GM19023 (cell line): ENCODE measurements around the gene PPP4R4.
A peak's percentile ranks its signal among the peaks of the same experiment; 100 is the strongest.
"Not testable (repeated sequence)": the region's sequence is repeated elsewhere in the genome, so short reads cannot be mapped to it uniquely, and the experiment has no call there.

Experiments
- ATAC-seq: cut with Tn5 transposase; IDR thresholded peaks from one replicate; pipeline ENCODE4 v1.9.1; 2021; ENCODE audit warnings: mild to moderate bottlenecking, moderate library complexity; ENCODE audit not compliant: unreplicated experiment

PPP4R4 gene

DNA sequence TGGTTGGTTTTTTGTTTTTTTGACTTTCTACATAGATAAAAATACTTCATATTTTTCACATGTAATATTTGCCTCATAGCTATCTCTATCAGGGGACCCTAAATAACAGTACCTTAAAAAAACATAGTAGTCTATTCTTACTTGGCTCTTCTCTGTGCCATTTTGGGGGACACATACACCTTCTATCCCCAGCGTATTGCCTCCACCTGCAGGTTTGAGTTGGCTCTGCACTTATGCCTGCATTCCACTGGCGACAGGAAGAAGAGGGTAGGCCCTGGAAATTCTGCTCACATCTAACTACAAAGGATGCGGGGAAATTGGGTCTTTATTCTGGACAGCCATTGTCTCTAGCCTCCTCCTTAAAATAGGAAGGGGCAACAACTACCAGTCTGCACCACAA is 30.9 kb upstream of the PPP4R4 start:
- no peak for ATAC-seq

DNA sequence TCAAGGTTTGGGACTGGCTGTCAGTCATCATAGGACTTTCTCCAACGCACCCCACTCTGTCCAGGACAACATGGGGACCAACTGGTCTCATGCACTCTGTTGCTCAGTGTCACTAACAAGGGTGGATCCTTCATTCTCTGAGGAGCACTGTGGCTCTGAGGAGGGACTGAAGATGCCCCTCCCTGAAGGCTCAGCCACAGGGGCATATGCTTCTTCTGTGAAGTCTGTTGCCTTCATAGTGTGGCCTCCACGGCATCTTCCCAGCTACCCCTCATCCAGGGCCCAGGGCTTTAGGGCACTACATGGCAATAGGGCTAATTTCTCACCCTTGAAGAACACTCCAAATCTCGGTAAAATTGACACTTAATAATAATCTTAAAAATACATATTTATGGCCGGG is 30.4 kb upstream of the PPP4R4 start:
- ATAC-seq, result no peak

DNA sequence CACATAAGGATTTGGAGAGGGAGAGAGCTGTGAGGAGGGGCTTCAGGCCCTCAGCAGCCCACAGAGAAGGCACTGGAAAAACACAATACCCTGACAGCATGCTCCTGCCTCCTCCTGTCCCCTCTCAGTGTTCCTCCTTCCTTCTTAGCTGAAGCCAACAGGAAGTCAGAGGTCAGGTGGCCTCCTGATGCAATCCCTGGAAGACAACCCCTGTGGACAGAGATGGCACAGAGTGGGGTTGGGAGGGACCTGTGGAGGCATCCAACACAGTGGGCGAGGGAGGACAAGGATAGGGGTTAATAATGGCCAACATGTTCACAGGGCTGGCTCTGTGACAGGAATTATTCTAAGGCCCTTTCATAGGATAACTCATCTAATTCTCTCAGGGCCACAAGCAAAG is 29.4 kb upstream of the PPP4R4 start:
- ATAC-seq, result no peak

DNA sequence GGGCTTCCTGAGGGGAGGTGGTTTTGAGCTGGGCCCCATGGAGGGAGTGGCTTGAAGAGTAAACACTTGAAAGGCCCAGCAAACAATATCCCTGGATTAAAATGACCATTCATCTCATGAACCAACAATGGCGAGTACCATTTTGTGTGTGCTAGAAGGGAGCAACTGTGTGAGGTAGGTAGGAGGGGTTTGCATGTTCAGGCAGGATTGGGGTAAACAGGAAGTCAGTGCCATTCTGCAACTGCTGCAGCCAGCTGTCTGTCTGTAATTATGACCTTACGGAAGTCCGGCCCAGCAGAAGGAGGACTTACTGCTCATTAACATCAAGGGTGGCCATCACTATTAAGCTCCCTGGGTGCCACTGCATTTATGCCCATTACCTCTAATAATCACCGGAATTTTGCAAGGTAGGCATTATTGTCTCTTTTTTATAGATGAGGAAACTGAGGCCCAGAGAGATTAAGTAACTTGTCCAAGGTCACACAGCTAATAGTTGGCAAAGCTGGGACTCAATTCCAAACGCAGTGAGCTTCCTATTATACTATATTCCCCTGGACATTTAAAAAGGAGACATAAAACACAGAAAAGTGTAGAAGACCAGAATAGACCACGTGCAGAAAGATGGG is 28.1 kb upstream of the PPP4R4 start:
- no peak for ATAC-seq

DNA sequence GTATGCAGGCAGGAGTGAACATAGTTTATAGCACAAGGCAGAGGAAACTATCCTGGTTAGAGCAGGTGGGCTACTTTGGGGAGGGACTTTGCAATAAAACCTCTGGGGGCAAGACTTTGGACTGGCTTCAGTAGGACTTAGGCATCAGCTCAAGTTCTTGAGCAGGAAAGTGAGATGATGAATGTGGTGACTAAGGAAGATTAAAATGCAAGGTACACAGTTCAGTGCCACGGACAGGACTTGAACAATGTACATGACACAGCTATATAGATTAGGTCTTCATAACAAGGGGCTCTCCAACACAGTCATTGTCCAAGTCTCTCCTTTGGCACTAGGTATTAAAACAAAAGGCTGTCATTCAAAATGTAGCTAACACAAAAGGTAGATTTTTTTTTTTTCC is 21.4 kb upstream of the PPP4R4 start:
- no peak for ATAC-seq

DNA sequence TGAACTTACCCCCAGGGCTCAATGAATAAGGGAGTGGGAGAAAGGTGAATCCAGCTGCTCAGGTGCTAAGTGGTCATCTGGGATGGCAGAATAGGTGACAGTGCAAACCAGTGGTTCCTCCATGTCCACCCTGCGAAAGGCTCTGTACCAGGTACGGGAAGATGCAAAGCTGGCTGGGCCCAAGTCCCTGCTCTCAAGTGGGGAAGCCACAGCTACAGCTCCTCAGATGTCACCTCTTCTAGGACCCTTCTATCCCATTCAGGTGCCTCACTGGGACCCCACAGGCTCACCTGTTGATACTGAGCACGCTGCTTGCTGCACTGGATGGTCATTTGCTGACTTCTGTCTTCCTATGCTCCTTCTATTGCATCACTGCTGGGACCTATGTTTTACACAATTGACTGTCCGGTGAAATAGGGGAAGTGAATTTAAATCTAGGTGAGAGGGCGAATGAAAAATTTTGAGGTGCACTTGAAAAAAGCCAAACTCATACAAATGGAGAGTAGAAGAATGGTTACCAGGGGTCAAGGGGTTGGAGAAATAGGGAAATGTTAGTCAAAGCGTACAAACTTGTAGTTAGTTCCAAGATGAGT is 20.3 kb upstream of the PPP4R4 start:
- no peak for ATAC-seq

DNA sequence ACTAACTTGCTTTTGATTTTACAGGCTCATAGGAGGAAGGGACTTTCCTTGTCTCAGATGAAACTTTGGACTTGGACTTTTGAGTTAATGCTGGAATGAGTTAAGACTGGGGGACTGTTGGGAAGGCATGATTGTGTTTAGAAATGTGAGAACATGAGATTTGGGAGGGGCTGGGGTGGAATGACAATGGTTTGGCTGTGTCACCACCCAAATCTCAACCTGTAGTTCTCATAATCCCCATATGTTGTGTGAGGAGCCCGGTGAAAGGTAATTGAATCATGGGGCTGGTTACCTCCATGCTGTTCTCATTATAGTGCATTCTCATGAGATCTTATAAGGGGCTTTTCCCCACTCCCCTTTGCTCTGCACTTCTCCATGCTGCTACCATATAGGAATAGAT is 18.0 kb upstream of the PPP4R4 start:
- ATAC-seq, result not testable (repeated sequence)

DNA sequence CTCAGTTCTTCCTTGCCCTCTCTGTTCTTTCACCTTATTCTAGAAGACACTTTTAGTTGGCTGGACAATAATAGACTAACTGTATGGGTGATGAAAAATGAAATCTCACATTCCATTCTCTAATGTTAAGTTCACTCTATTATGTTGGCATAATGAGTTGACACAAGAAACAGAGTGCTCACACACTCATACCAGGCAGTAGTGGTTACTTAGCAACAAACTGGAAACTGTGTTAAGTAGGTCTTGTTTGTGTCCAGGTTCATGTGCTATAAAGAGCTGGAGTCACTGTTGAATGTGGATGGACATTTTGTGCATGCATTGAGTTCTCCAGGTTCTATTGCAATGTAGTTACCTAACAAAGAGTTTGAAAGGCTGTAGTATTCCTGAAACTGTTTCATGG is 16.9 kb upstream of the PPP4R4 start:
- no peak for ATAC-seq

DNA sequence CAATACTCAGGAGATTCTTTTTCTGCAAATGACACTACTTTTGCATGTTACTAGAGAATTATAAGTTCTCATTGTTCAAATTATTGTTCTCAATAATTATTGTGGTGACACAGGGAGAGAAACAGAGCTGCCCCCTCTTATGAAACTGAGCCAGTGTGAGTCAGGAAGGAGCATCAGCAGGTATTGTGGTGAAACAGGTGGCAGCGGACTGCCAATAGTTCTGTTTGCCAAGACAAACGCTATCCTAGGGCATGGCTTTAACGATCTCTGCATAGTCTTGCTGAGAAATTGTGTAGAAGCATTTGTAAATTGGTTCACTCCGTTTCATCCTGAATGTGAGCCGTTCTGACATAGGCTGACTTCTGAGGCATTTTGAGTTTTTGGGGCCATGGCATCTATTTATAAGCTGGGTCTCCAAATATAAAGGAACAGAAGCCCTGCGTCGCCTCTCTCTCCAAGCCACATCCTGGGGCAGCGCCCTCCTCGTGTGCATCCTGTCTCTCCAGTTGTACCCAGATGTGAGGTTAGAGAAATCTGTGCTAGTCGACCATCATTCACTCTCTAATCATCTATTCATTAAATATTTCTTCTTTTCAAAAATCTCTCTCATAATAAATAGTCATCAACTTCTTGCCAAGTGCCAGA is 15.8 kb upstream of the PPP4R4 start:
- ATAC-seq, result no peak

DNA sequence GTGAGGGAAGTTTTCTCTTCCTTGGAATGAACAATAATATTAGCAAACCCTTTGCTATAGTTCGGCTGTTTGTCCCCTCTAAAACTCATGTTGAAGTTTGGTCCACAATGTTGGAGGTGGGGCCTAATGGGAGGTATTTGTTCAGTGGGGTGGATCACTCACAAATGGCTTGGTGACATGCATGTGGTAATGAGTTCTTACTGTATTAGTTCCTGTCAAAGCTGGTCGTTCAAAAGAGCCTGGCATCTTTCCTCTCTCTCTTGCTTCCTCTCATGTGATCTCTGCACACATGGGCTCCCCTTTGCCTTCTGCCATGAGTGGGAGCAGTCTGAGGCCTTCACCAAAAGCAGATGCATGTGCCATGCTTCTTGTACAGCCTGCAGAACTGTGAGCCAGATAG is 13.1 kb upstream of the PPP4R4 start:
- no peak for ATAC-seq

DNA sequence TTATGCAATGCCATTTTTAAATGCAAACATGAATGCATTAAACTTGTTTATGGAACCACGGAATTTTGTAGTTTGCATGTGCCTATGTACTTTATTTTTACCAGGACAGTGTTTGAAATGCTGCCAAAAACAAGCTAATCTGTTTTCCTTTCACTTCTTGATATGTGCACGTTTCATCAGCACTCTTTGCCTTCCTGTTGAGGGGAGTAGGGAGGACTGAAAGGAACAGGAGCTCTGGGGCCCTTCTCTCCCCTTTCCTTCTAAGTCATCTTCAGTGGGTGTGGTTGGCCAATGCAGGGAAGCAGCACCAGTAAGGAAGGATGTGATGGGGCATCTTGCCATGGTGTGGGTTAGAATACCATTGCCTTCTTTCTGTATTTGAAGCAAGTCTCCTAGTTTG is 12.1 kb upstream of the PPP4R4 start:
- no peak for ATAC-seq

DNA sequence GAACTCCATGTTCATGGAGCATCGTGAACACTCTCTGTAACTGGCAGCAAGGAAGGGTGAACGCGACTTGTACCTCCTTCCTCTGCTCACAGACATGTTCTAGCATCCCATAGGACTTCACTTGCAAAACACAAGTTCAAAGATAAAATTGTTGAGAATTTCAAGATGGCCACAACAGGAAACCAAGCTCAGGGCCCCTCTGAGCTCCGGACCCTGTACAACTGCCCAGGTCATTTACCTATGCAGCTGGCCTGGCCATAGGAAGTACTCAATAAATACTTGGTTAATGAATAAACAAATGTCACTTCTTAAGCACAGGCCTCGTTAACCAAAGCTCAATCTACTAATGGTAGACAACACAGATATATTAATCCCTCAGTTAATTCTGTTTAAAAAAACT is 11.7 kb upstream of the PPP4R4 start:
- no peak for ATAC-seq

DNA sequence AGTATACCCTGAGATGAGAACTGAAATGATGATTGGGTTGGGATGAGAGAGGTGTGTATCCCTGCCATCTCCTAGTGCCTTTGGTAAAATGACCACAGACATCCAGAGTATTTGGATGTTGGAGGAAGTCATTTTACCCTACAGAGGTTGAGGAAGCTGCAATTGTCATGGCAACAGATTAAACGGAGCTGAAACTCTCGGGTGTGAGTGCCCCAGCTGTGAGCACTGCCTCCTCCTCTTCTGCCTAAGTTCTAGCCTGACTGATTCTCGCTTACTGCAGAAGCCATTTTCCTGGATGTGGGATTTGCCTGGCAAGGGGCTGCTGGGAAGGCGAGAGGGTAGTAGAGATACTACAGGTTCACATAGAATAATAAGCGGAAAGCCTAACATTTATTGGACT is 10.3 kb upstream of the PPP4R4 start:
- no peak for ATAC-seq

DNA sequence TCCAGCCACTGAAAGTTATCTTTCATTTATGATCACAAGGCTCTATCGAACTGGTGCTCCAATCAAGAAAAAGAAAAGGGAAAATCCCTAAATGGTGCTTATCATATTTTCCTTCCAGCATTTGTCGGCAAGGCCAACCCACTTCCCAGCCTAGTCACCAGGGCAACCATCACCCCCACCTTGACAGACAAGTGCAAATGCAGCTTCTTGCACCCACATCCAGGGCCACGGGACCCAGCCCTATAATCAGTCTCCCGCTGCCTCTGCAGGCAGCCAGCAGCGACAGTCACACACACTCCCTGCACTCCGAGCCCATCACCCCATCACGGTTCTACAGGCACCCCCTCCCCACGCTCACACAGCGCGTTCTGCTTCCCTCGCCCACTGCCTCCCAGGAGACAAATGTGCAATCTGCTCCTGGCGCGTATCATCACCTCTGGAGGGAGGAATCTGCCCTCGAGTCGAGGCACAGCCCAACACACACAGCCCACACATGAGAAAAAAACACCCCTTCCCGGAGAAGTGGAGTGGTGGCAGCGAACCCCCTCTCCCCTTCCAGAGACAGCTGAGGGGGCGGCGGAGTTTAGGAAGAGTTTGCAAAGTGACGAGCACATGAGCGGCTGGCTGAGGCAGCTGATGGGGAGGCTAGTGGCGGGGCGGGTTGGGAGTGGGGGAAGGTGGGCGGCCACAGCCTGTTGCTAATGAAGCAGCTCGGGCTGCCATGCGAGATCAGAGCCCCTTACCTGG is 9.3 kb upstream of the PPP4R4 start:
- no peak for ATAC-seq

DNA sequence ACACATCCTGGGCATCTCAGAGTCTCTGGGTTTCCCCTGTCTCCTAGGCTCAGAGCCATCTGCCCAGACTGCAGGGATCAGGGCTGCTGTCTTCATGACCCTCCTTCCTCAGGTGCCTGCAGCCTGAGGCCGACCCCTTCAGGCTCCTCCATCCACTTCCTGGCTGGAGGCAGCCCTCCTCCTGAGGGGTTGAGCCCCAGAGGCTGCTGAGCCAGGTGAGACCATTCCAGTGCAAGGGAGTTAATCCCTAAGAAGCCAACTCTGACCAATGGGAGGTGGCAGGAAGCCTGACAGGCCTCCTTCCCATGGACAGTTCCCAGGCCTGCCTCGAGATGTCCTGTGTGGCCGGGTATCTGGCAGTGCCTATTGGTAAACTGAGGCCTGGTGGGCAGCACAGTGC is 8.4 kb upstream of the PPP4R4 start:
- ATAC-seq, result no peak

DNA sequence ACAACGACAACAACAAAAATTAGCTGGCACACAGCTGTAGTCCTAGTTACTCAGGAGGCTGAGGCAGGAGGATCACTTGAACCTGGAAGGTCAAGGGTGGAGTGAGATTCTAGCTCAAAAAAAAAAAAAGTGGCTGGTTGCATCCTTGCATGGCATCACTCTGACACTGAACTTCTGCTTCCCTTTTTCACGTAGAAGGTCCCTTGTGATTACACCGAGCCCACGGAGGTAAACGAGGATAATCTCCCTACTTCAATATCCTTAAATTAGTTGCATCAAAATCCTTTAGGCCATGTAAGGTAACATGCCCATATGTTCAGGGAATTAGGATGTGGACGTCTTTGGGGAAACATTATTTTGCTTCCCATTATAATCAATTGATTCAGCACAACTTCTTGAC is 4.0 kb upstream of the PPP4R4 start:
- ATAC-seq, result no peak

DNA sequence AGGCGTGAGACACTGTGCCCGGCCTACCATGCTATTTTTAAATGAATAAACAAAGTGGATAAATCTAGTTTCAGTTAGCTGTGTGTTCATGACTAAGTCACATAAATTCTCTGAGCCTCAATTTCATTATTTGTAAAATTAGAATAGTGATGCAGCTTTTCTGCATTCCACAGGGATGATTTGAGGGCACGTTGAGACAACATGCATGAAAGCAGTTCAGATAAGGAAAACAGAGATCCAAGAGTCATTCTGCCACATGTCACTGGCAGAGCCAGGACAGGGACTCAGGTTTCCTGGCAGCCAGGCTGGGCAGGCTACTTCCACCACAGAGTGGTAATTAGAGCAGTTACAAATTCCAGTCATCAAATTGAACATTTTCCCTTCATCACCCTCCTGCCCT is 2.9 kb upstream of the PPP4R4 start:
- no peak for ATAC-seq

DNA sequence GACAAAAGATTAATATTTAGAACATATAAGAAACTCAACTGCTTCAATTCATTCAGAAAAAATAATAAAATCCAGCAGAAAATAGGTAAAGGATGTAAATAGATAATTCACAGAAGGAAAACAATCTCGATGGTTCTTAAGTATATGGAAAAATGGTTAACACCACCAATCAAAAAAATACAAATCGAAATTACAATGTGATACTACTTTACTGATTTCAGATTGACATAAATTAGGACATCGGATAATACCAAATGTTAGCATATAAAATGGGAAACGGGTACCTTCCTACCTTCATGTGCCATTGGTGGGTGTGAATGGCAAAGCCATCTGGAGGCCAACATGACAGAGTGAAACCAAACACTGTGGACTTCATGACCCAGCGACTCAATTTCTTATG is 1.6 kb upstream of the PPP4R4 start:
- ATAC-seq, result no peak

DNA sequence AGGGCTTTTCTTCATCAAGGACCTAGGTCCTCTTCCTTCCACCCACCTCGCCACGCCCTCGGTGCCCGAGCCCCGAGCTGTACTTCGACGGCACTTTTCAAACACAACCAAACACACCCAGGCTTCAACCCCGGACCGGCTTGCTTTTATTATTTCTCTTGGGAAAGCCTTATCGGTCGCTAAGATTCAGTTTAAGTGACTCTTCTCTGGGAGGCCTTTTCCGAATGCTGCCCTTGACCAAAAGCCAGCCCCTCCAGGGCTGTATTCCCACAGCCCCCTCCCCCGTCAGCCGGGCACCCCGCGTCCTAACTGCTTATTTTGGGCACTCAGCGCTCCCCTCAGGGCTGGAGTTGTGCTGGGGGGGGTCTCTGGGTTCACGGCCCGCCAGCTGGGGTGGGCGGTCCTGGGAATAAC is 644 bp upstream of the PPP4R4 start:
- no peak for ATAC-seq

DNA sequence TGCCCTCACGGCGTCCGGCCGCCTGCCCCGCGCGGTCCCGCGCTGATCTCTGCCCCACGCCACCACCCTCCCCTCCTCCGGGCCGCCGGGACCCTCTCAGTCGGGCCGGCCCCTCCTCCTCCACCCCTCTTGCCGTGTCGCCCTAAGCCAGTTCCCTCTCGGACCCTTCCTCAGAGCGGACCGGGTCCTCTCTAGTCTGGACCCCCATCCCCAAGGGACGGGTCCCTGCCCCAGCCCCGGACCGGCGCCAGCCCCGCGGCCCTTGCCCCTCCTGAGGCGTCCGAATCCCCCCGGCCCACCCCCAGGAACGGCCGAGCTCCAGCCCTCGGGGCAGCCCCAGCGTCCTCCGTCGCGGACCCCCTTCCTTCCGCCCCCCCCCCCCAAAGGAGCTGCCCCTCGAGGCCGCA is 485 bp downstream of the PPP4R4 start:
- peak; percentile 20 for ATAC-seq

DNA sequence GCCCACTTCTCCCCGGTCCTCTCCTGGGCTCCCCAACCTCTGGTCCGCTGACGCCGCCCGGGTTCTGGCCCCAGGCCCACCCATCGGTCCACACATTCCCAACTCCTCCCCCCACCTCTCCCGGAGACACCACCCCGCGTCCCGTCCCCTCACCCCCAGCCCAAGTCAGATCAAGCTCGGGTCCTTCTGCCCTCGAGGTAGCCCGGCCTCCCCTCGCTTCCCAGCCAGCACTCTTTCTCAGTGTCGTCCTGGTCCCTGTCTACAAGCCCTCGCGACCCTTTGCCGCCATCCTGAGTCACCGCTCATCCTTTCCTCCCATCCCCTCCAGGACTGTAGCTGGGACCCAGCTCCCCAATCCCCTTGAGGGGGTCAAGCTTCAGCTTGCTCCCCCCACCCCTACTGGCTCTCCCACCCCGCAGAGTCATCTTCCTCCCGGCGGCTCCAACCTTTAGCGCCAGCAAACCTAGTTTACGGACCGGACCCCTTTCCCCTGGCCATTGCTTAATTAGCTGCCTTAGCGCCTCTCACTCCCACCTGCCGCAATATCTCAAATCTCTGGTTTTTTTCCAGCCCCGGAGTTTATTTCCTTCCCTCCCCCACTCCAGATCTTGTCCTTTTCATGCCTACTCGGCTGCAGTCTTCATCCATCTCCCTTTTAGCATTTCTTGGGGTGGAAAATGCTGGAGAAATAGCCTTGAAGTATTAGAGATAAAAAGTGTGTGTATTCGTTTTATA is 1.1 kb downstream of the PPP4R4 start:
- no peak for ATAC-seq
